Left hindlimb (tissue), 1 donor: ENCODE measurements around the gene KRT82.
A peak's percentile ranks its signal among the peaks of the same experiment; 100 is the strongest.

Experiments used
- DNase-seq: peaks from one replicate; pipeline ENCODE4 v3.0.0-alpha.2; 2018

KRT82 gene

DNA sequence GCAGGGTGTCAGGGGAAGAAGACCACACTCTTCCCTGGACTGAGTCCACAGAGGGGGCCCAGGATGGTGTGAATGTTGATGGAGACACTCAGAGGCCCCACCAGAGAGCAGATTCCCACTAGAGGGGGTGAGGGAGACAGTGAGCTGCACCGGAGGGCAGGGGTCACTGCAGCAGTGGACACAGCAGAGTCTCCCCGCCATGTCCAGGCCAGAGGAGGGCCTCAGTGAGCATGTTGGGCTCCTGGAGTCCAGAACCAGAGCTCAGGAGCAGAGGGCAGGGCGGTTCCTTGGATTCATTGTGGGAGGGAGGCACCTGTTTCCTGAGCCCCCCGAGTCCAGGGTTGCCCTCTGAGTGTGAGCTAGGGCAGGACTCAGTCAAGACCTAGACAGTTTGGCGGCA, 1.8 kb upstream of the KRT82 start:
- DNase-seq, result no peak

DNA sequence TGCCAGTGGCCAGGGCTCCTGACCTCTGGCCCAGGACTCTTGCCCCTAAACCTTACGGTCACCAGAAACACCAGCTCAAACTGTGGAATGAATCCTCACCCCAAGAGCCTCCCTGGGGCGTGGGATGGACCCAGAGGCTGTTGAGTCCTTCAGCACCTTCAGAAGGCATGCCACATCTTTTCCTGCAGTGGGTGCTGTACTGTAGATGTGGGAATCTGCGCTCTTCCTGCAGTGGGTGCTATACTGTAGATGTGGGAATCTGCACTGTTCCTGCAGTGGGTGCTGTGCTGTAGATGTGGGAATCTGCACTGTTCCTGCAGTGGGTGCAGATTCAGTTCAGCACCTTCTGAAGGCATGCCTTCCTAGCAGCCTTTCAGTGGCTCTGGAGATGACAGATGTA, 1.2 kb downstream of the KRT82 start:
- no peak for DNase-seq

DNA sequence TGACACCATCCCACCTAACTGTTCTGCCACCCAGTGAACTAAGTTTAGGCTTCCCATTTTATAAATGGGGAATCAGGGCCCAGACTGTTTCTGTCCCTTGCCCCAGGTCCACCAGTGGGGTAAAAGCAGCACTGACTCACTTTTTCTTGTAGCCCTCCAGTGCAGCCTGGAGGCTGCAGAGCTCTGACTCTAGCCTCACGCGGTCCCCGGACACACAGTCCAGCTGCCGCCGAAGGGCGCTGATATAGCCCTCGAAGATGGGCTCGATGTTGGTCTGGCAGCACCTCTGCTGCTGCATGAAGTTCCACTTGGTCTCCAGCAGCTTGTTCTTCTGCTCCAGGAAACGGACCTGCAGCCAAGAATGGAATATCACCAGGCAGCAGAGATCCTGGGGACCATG, 2.6 kb downstream of the KRT82 start:
- no peak for DNase-seq

DNA sequence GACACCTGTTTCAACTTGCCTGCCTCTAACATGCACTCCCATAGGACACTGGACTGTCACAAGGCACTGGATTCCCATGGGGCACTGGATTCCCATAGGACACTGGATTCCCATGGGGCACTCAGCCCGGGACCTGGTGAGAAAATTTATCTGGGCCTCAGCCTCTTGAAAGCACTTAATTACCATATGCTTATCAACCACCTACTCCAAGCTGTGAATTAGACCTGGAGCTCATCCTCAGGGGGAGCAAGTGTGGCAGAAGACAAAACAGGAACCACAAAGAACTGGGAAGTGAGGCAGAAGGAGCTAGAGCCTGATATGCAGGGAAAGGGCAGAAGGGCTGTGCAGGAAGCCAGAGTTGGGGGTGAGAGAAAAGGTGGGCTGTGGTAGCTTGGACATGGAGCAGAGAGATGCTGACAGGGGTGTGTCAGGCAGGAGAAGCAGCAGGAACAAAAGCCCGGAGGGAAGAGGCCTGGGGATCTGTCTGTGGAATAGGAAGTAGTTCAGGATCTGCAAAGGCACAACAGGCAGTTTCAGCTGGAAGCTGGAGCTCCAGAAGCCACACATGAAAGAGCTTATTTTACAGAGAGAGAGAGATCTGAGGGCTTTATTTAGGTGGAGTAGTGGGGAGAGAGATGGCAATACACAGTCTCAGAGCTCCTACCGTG, 3.1 kb downstream of the KRT82 start:
- no peak for DNase-seq

DNA sequence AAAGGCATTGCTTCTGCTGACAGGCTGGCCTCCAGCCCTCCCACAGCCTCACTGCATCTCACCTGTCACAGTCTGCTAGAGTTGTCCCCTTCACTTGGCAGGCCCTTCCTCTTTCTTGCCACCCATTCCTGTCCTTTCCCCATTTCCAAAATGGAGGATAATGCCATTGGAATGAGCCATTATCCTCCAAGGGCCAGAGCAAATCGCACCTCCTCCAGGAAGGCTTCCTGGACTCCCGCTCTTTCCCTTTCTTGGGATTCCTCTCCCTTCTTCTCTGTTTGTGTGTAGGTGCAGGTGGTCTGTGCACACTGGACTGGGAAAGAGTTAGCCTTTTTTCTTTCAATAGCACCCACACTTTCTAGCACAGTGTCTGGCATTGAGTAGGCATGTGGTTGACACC, 3.8 kb downstream of the KRT82 start:
- no peak for DNase-seq

DNA sequence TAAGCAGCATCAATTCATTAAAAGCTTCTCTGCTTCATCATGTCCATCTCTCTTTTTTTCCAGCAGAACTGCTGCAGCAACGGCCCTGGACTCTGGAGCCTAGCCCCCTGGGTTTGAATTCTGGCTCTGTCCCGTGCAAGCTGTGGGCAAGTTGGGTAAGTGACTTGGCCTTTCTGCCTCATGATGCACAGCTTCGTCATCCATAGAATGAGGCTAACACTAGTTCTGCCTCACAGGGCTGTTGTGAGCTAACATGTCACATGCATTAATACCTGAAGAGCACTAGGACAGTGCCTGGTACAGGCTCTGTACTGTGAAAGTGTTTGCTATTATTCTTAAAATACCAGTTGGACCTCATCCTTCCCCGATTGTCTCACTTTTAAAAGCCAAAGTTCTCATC, 4.2 kb downstream of the KRT82 start:
- DNase-seq, result no peak

DNA sequence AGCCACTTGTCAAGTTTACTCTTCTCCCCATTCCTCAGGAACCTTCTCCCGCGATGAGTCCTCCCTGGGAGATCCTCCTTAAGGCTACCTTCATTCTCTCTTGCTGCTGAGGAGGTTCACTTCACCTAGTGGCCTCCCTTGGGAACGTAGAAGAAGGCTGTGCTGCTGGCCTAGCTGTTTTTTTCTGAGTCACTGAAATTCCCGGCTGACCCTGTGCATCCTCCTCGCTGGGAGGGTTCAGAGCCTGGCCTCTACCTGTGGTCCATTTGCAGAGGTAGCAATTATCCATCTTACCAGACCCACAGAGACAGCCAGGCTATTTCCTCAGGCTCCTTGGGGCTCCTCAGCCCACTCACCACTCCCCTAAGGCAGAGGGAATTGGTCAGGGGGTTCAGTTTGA, 4.6 kb downstream of the KRT82 start:
- no peak for DNase-seq

DNA sequence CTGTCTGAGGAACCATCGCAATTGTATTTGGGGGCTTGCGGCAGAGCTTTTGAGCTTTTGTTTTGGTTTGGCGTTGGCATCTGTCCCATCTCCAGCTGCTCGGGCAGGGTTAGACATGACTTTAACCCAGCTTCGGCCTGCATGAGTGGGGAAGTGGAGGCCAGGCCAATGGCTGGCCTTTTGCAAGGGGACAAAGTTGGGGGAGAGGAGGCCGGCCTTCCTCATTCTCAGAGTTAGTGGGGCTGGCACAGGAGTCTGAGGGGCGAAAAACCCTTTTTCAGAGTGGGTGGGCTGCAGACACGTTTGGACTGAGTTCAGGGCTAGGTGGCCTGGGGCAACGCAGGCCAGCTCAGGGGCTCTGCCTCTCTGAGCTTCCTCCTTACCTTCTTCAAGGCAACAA, 5.2 kb downstream of the KRT82 start:
- DNase-seq, result no peak

DNA sequence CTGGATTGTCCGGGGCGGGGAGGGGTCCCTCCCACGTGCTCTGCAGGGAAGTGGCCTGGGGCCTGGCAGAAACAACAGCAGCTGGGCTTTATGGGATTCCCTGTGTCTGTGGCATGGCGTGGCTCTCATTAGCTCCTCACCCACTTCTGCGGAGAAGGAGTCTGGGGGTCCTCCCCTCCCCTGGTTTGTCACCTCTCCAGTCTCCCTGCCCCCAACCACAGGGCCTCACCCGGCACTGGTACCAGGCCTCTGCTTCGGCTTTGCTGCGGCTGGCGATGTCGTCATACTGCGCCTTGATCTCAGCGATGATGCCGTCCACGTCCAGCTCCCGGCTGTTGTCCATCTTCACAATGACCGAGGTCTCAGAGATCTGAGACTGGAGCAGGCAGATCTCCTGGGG, 6.4 kb downstream of the KRT82 start:
- no peak for DNase-seq

DNA sequence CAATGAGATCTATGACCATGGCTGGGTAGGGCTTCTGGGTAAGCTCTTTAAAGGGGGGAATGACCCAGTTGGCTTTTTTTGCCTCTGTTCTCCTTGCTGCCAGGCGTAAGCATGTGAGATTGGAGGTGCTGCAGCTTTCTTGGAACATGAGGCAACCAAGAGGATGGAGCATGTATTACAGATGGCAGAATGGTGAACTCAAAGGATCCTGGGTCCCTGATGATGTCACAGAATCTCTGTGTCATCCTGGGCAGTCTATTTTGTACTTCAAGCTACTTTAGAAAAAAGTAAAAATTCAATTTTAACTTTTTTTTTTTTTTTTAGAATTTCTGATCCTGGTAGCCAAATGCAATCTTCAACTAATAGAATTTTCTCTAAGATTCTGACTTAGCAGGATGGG, 8.0 kb downstream of the KRT82 start:
- no peak for DNase-seq

DNA sequence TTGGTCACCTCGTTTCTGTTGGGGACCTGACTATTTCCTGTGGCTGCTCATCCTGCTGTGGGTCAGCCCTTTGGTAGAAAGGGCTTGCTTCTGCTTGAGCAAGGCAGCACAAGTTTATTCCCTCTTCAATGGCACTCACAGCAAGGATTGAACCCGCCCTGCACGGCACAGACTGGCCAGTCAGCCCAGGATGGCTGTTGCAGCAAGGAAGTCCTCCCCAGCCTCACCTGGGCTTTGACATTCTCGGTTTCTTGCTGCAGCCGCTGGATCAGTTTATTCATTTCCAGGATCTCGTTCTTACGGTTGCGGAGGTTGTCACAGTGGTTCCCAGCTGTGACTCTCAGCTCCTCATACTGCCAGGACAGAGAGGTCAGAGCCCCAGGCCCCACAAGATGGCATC, 9.5 kb downstream of the KRT82 start:
- no peak for DNase-seq

DNA sequence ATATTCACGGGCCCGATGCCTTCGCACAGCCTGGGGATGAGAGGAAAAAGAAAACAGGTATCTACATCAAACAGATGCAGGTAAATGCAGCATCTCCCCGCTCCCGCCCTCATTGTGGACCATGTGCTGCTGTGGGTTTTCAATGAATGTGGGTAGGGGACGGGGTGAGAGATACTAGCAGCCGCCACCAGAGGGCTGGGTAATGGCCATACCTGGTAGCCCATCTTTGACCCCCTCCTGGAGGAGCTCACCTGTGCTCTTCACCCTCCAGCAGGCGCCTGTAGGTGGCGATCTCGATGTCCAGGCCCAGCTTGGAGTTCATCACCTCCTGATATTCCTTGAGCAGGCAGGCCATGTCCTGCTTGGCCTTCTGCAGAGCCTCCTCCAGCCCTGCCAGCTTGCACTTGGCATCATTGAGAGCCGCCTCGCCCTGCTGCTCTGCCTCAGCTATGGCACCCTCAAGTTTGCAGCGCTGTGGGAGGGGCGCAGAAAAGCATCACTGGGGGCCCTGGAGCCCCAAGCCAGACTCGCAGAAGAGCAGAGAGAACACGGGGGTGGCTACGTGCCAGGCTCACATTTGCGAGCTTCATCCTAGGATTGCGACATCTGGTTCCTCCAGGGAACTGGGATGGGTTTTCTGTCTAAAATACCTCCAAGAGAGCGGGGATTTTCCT, 10.2 kb downstream of the KRT82 start:
- no peak for DNase-seq

DNA sequence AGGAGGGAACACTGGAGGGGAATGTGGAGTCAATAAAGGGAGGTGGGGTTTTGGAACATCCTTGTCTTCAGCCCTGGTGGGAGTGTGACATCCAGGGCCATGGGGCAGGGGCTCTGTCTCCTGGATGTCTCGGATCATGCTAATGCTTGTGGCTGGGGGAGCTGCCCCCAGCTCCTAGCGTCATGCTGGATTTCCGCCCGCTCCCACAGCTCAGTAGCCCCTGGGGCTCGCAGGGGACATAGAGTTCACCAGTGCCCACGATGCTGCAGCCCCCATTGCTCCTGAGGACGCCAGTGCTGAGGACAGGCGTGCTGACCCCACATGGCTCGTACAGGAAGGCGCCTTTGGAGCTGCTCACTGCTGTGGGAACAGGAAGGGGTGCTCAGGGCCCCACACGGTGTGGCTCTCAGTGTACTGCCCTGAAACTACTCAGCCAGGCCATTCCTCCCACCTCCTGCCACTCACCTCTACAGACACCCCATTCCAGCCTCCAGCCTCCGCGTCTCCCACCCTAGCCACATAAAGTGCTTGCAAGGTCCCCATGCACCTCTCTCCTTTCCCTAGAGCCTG, 11.2 kb downstream of the KRT82 start:
- no peak for DNase-seq

DNA sequence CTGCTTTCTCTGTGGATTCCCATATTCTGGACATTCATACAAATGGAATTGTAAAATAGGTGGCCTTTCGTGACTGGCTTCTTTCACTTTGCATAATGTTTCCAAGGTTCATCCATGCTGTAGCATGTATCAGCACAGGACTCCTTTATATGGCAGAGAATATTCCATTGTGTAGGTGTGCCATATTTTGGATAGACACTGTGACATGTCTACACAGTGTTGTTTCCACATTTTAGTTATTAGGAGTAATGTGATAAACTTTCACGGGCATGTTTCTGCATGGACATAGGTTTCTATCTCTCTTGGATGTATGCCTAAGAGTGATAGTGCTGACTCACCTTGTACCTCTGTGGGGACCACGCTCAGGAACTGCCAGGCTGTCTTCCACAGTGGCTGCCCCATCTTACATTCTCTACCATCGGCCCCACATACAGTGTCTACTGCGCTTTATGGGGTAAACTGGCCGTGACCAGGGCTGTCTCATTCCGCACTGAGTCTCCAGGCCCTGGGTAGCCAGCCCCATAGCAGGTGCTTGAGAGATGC, 13.6 kb downstream of the KRT82 start:
- DNase-seq, result no peak

DNA sequence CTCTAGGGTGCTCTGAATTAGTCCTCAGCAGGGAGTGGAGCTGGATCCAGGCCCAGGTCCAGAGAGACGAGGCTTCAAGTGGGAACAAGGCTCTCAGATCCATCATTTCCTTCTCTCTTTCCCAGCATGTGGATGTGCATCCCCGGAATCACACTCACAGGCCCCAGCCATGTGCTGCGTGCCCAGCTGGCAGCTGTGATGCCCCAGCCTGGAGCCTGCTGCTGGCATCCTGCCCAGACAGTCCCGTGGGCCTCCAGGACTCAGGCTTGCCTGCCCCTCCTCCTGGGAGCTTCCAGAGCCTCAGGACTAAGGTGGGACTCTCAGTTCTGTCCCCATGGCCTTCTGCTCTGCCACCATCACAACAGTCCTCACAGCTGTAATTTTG, 14.5 kb downstream of the KRT82 start:
- DNase-seq, result peak; percentile 55

DNA sequence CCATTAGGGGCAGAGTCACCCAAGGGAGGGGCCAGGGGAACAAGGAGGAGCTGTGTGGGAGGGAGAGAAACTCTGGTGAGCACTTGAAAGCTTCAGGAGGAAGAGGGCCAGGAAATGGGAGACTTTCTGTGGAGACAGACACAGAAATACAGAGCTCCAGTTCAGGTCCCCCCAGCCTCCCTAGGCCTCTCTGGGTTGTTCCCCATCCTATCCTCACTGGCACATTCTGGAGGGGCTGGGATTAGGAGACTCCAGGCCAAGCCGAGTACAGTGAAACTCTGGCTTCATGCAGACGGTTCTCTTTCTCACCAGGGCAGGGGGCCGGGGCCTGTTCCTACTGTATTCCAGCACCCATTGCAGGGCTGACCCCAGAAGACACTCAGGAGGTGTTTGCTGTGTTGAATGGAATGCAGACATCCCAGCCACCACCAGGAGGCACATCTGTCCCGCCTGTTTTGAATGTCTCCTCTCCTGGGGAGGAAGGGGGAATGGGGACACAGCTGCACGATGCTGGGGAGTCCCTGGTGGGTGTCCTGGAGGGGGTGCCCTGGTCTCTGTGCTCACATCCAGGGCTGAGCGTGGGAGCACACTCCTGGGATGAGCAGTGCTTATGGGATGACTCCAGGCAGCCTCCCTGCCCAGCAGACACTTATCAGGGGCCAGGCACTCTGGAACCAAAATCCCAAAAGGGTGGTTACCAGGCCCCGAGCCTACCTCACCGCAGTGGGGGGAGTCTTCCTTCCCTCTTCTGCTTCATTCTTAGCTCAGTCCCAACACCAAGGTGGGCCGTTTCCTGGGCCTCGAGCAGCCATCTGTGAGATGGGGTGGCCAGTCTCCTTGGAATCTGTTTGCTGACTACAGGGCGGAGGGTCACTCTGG, 15.2 kb downstream of the KRT82 start:
- DNase-seq, result no peak

DNA sequence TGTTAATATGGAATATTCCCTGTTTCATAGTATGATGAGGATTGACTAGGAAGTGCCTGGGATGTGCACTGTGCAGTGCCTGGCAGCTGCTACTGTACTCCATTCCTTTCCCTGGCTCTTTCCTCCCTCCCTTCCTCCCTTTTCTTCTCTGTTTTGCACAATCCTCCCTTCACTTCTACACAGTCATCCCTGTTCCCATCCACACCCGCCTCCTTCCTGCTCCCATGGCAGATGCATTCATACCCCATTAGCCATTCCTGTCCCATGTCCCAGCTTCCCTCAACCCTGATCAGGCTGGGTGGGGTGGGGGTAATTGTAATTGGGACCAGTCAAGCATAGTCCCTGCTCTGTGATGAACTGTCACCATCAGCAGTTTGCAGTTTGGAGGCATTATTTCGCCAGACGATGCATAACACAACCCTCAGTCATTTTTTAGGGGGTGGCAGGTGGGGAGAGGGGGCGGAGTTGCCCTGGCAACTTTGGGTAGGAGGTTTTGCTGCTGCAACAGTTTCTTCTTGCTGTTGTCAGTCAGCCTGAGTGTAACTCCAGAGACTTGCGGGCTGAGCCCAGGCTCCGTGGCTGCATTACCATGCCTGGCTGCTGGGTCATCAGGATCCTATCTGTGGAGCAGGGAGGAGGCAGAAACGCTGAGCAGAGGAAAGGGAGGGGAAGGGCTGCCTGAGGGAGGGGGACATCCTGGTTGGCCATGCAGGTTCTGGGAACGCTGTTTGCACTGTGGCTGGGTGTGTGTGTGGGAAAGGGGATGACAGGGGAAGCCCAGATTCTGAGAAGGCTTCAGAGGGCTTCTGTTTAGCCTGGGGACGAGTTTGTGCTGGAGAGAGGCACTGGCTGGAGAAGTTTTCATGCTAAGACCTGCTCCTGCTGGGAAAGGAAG, 16.6 kb downstream of the KRT82 start:
- no peak for DNase-seq

DNA sequence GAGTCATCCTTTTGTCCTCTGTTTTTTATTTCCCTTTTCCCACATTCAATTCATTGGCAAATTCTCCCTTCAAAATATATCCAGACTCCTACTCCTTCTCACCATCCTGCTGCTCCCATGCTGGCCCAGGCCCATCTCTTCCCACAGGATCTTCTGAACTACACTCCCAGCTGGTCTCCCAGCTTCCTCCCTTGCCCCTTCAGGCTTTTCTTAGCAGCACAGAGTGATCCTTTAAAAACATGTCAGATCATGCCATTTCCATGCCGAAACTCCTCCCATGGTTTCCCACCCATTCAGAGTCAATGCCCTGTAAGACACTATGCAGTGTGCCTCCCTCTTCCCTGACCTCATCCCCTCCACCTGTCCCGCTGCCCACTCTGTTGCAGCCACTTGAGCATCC, 18.3 kb downstream of the KRT82 start:
- DNase-seq, result no peak

DNA sequence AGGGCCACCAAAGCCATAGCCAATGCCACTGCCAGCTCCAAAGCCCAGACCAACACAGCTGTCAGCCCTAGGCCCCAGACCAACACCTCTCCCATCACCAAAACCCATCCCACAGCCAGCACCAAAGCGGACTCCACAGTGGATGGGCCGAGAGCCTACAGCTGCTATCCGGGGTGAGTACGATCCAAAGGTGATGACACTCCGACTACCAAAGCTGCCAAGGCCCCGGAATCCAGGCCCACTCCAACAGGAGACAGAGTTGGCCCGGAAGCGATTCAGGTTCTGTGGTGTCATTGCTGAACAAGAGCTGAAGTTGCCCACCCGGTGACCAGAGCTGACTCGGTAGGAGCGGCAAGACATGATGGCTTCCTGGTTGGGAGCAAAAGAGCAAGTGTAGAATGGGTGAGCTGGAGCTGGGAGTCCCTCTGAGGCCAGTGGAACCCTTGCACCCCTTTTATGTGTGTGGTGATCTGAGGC, 20.9 kb downstream of the KRT82 start, which contains the start of gene KRT84:
TSS of gene KRT84 (minus strand) at position 427 of the 477 bp plus-strand sequence. CDS start at position 360, 67 bp downstream.
- DNase-seq, result no peak

DNA sequence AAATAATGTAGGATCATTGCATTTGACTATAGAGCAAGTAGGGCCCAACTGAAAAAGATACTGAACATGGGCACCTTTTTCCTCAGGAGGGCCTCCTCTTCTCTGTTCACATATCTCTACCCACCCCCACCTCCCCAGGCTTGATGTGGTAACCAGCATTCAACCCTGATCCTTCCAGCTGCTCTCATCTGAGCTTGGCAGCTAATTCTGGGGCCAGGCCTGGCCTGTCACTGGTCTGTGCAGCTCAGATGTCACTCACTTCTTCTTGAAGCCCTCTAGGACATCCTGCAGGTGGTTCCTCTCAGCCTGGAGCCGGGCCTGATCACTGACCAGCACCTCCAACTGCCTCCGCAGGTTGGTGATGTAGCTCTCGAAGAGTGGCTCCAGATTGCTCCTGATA, 22.8 kb downstream of the KRT82 start:
- DNase-seq, result no peak

DNA sequence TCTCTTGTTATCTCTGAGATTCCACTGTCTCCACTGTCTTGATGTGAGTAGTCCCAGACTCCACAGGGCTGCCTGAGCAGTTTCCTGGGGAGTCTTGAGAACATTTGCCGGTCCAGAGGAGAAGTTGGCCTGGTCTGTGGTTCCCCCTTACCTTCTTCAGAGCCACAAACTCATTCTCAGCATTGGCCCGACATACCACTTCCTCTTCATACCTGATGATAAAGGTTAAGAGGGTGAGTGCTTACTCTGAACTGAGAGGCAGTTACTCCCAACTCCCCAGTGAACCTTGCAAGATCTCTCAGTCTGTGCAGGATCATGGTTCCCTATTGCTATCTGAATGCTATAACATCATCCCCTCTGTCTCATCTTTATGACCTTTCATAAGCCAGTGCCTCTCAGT, 23.3 kb downstream of the KRT82 start:
- no peak for DNase-seq

DNA sequence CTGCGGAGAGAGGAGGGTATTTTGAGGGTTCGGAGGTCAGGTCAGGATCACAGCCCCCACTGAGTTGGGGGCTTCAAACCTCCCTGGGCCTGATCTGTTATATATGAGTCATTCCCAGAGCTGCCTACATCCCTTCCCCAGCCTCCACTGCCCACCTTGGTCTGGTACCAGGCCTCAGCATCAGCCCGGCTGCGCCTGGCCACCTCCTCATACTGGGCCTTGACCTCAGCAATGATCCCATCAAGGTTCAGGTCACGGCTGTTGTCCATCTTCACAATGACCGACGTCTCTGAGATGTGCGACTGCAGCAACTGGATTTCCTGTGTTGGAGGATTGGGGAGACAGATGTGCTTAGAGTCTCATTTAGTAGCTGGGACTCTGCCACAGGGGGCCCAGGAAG, 24.9 kb downstream of the KRT82 start:
- DNase-seq, result no peak
